ENCODE measurements around the gene RERE. TPM values are rescaled to one million over a fixed set of nuclear protein-coding genes. Genes with fewer than 3 reads are reported as not detected.
"Not testable (repeated sequence)": the region's sequence is repeated elsewhere in the genome, so short reads cannot be mapped to it uniquely, and the experiment has no call there.

Gene RERE
- total and polyA plus RNA-seq, 2 donors = 69.0 to 168 TPM

GRCh38 chr1:8639148-8639547 lies 178.3 kb downstream of the RERE start:
- 72% methylated on average over 5 of the region's 5 CpGs for WGBS
- Histone ChIP-seq H3K4me3 (ENCODE audit: low read depth, low read length) (no peak overlapping the region), H3K4me1 (ENCODE audit: insufficient read depth) (no peaks in the 10 kb centered on the region), H3K27ac (ENCODE audit: low read depth) (no peak overlapping the region), H3K36me3 (ENCODE audit: insufficient read depth) (no peaks in the 10 kb centered on the region)
- no peak for DNase-seq (ENCODE audit: extremely low spot score)

GRCh38 chr1:8633741-8634501 lies 183.5 kb downstream of the RERE start:
- no peaks in the 10 kb centered on the region for H3K36me3 ChIP-seq (ENCODE audit: insufficient read depth)
- DNase-seq (ENCODE audit: extremely low spot score) = no peak
- peaks cover 3% of the 10 kb centered on the region for H3K4me1 ChIP-seq (ENCODE audit: insufficient read depth)
- H3K27ac ChIP-seq (ENCODE audit: low read depth) = no peak overlapping the region
- WGBS = 97% methylated on average over 5 of the region's 5 CpGs
- no peak overlapping the region for H3K4me3 ChIP-seq (ENCODE audit: low read depth, low read length)

- H3K27ac ChIP-seq (ENCODE audit: low read depth) = no peak overlapping the region
- no peak for DNase-seq (ENCODE audit: extremely low spot score)
- H3K36me3 ChIP-seq (ENCODE audit: insufficient read depth) = no peaks in the 10 kb centered on the region
- no peak overlapping the region for H3K4me3 ChIP-seq (ENCODE audit: low read depth, low read length)
- 80% methylated on average over 4 of the region's 4 CpGs for WGBS
- H3K4me1 ChIP-seq (ENCODE audit: insufficient read depth) = peaks cover 3% of the 10 kb centered on the region
Observed at GRCh38 chr1:8632102-8632501, 185.3 kb downstream of the RERE start.

- no peaks in the 10 kb centered on the region for H3K36me3 ChIP-seq (ENCODE audit: insufficient read depth)
- peaks cover 3% of the 10 kb centered on the region for H3K4me1 ChIP-seq (ENCODE audit: insufficient read depth)
- no peak overlapping the region for H3K27ac ChIP-seq (ENCODE audit: low read depth)
- no peak for DNase-seq (ENCODE audit: extremely low spot score)
- no peak overlapping the region for H3K4me3 ChIP-seq (ENCODE audit: low read depth, low read length)
- 93% methylated on average over 3 of the region's 3 CpGs for WGBS
Observed at GRCh38 chr1:8631163-8631562, 186.3 kb downstream of the RERE start.

GRCh38 chr1:8629241-8630091 lies 188.0 kb downstream of the RERE start:
- no peak for DNase-seq (ENCODE audit: extremely low spot score)
- H3K4me1 ChIP-seq (ENCODE audit: insufficient read depth) = peaks cover 3% of the 10 kb centered on the region
- no peak overlapping the region for H3K4me3 ChIP-seq (ENCODE audit: low read depth, low read length)
- no peak overlapping the region for H3K27ac ChIP-seq (ENCODE audit: low read depth)
- no peaks in the 10 kb centered on the region for H3K36me3 ChIP-seq (ENCODE audit: insufficient read depth)
- 63% methylated on average over 7 of the region's 7 CpGs for WGBS

- WGBS = 26% methylated on average over 2 of the region's 2 CpGs
- Histone ChIP-seq H3K4me1 (ENCODE audit: insufficient read depth) (peaks cover 3% of the 10 kb centered on the region), H3K36me3 (ENCODE audit: insufficient read depth) (no peaks in the 10 kb centered on the region), H3K27ac (ENCODE audit: low read depth) (no peak overlapping the region), H3K4me3 (ENCODE audit: low read depth, low read length) (no peak overlapping the region)
- no peak for DNase-seq (ENCODE audit: extremely low spot score)
Observed at GRCh38 chr1:8628606-8629005, 188.8 kb downstream of the RERE start.

GRCh38 chr1:8627728-8628127 lies 189.7 kb downstream of the RERE start:
- no peak for DNase-seq (ENCODE audit: extremely low spot score)
- 77% methylated on average over 5 of the region's 5 CpGs for WGBS
- no peak overlapping the region for H3K27ac ChIP-seq (ENCODE audit: low read depth)
- H3K4me1 ChIP-seq (ENCODE audit: insufficient read depth) = peaks cover 3% of the 10 kb centered on the region
- no peak overlapping the region for H3K4me3 ChIP-seq (ENCODE audit: low read depth, low read length)
- H3K36me3 ChIP-seq (ENCODE audit: insufficient read depth) = no peaks in the 10 kb centered on the region

- Histone ChIP-seq H3K4me3 (ENCODE audit: low read depth, low read length) (no peak overlapping the region), H3K36me3 (ENCODE audit: insufficient read depth) (no peaks in the 10 kb centered on the region), H3K4me1 (ENCODE audit: insufficient read depth) (peaks cover 3% of the 10 kb centered on the region), H3K27ac (ENCODE audit: low read depth) (no peak overlapping the region)
- no peak for DNase-seq (ENCODE audit: extremely low spot score)
- 43% methylated on average over 4 of the region's 4 CpGs for WGBS
Observed at GRCh38 chr1:8625981-8626898, 191.2 kb downstream of the RERE start.

- DNase-seq (ENCODE audit: extremely low spot score) = no peak
- Histone ChIP-seq H3K4me1 (ENCODE audit: insufficient read depth) (peaks cover 3% of the 10 kb centered on the region), H3K27ac (ENCODE audit: low read depth) (no peak overlapping the region), H3K4me3 (ENCODE audit: low read depth, low read length) (no peak overlapping the region), H3K36me3 (ENCODE audit: insufficient read depth) (no peaks in the 10 kb centered on the region)
- 93% methylated on average over 2 of the region's 2 CpGs for WGBS
Observed at GRCh38 chr1:8625491-8625890, 191.9 kb downstream of the RERE start.

- not testable (repeated sequence) for H3K27ac ChIP-seq (ENCODE audit: low read depth); H3K36me3 ChIP-seq (ENCODE audit: insufficient read depth); H3K4me3 ChIP-seq (ENCODE audit: low read depth, low read length); H3K4me1 ChIP-seq (ENCODE audit: insufficient read depth); DNase-seq (ENCODE audit: extremely low spot score)
- WGBS = 77% methylated on average over 7 of the region's 7 CpGs
Observed at GRCh38 chr1:8623651-8624192, 193.7 kb downstream of the RERE start.

- H3K36me3 ChIP-seq (ENCODE audit: insufficient read depth); H3K27ac ChIP-seq (ENCODE audit: low read depth); DNase-seq (ENCODE audit: extremely low spot score); H3K4me3 ChIP-seq (ENCODE audit: low read depth, low read length); H3K4me1 ChIP-seq (ENCODE audit: insufficient read depth): not testable (repeated sequence)
- 72% methylated on average over 2 of the region's 2 CpGs for WGBS
Observed at GRCh38 chr1:8621785-8622348, 195.6 kb downstream of the RERE start.

GRCh38 chr1:8621034-8621582 lies 196.3 kb downstream of the RERE start:
- H3K4me3 ChIP-seq (ENCODE audit: low read depth, low read length); H3K36me3 ChIP-seq (ENCODE audit: insufficient read depth); DNase-seq (ENCODE audit: extremely low spot score); H3K4me1 ChIP-seq (ENCODE audit: insufficient read depth); H3K27ac ChIP-seq (ENCODE audit: low read depth): not testable (repeated sequence)
- WGBS = 83% methylated on average over 9 of the region's 9 CpGs
